ENCODE results near the gene SETD3. TPM values are rescaled to one million over a fixed set of nuclear protein-coding genes. Genes with fewer than 3 reads are reported as not detected.

Gene SETD3
- total and polyA plus RNA-seq, 9 donors: 27.9 to 133 (median 79.2) TPM

DNA sequence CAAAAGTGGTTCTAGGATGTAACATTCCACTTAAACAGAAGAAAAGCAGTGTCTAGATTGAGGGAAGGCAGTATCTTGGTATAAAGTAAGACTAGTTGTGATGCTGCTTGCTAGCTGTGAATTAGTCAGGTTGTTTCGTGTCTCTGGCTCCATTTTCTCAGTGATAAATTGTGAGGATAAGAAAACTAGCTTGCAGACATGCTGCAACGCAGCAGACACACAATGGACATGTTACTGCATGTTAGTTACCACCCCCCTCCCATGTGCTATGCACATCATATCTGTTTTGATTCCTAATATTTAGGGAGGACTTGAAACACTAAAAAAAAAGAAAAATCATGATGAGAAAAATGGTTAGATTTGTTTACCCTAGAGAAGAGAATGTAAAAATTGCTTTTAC, 3.4 kb upstream of the SETD3 start:
- no peaks in the 10 kb centered on the region for H3K9me3 ChIP-seq
- H3K27ac ChIP-seq: no peak overlapping the region
- no peak overlapping the region for H3K4me3 ChIP-seq
- H3K27me3 ChIP-seq: no peaks in the 10 kb centered on the region
- DNase-seq: no peak
- no peak for TF ChIP-seq EP300 (IDR thresholded peaks at IDR 0.05)
- no peak for TF ChIP-seq CTCF (IDR thresholded peaks at IDR 0.05)
- TF ChIP-seq POLR2A (IDR thresholded peaks at IDR 0.05): no peak
- intact Hi-C loops (cut with DNase I): no loop called here
- WGBS, 3 donors: 43 to 58% (median 47%) methylated on average over 2 of the region's 2 CpGs
- H3K36me3 ChIP-seq: no peaks in the 10 kb centered on the region
- peaks cover 5% of the 10 kb centered on the region for H3K4me1 ChIP-seq (ENCODE audit: insufficient read depth)

DNA sequence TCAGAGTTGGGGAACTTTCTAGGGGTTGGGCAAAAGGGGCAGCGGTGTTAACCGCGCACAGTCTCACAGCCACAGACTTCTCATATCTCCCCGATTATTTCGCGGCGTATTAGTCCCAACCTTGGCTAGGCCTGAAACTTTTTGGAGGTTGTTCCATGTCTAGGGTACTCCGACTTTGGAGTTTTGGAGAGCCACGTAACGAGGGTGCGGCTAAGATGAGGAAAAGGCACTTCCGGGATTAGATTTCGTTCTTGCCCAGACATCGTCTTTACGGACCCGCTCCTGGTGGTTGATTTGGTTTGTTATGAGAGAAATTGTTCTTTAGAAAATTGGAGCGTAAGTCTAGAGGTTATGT, 1.1 kb upstream of the SETD3 start:
- TF ChIP-seq EP300 (IDR thresholded peaks at IDR 0.05) (no peak), CTCF (IDR thresholded peaks at IDR 0.05) (no peak), POLR2A (IDR thresholded peaks at IDR 0.05) (no peak)
- peak overlapping the region; percentile 90 for H3K4me3 ChIP-seq
- intact Hi-C loops (cut with DNase I): no loop called here
- H3K4me1 ChIP-seq (ENCODE audit: insufficient read depth): peaks cover 8% of the 10 kb centered on the region
- DNase-seq: no peak
- WGBS, 3 donors: 0 to 1% (median 0%) methylated on average over 17 of the region's 17 CpGs
- no peaks in the 10 kb centered on the region for H3K36me3 ChIP-seq
- no peaks in the 10 kb centered on the region for H3K9me3 ChIP-seq
- H3K27ac ChIP-seq: peak overlapping the region; percentile 55 to 84
- H3K27me3 ChIP-seq: no peaks in the 10 kb centered on the region

- no peaks in the 10 kb centered on the region for H3K27me3 ChIP-seq
- peaks cover 8% of the 10 kb centered on the region for H3K4me1 ChIP-seq (ENCODE audit: insufficient read depth)
- H3K4me3 ChIP-seq: peak within 1 kb of the TSS; percentile 90
- peak; percentile 40 for TF ChIP-seq EP300 (IDR thresholded peaks at IDR 0.05)
- TF ChIP-seq POLR2A (IDR thresholded peaks at IDR 0.05): peak; percentile 98
- TF ChIP-seq CTCF (IDR thresholded peaks at IDR 0.05): no peak
- peak within 1 kb of the TSS; percentile 56 to 84 for H3K27ac ChIP-seq
- intact Hi-C loops (cut with DNase I): no loop called here
- H3K36me3 ChIP-seq: no peaks in the 10 kb centered on the region
- 0 to 1% (median 0%) methylated on average over 59 to 82 of the region's 82 CpGs for WGBS, 3 donors
- peak; percentile 100 for DNase-seq
- no peaks in the 10 kb centered on the region for H3K9me3 ChIP-seq
Measured at GRCh38 chr14:99480917-99481744, 472 bp upstream of the SETD3 start, which contains the start of gene CCNK. CCNK (plus strand) TSS chr14:99481409; CDS start chr14:99492678, 11,269 bp downstream.

- DNase-seq: no peak
- WGBS, 3 donors: 4 to 10% (median 6%) methylated on average over 18 of the region's 18 CpGs
- intact Hi-C loops (cut with DNase I): no loop called here
- Histone ChIP-seq H3K27me3 (no peaks in the 10 kb centered on the region), H3K36me3 (no peaks in the 10 kb centered on the region), H3K9me3 (no peaks in the 10 kb centered on the region), H3K4me1 (ENCODE audit: insufficient read depth) (peaks cover 8% of the 10 kb centered on the region), H3K4me3 (peak overlapping the region; percentile 81), H3K27ac (peak overlapping the region in 1 of 2 donors; percentile 84)
- no peak for TF ChIP-seq EP300 (IDR thresholded peaks at IDR 0.05)
- no peak for TF ChIP-seq POLR2A (IDR thresholded peaks at IDR 0.05)
Measured at GRCh38 chr14:99479160-99479905, 1.3 kb downstream of the SETD3 start.

Measured in ovary (tissue), 9 donors.